ENCODE data around the gene WNT10A.

The WNT10A gene

GRCh38 chr2:218899147-218899546 lies 18.5 kb downstream of the WNT10A start:
- TF ChIP-seq POLR2AphosphoS5 (IDR thresholded peaks at IDR 0.05; ENCODE audit: low read depth, low read length) = no peak
- TF ChIP-seq FOXP2 (optimal IDR thresholded peaks at IDR 0.05; ENCODE audit: borderline replicate concordance, extremely low read depth, extremely low read length, insufficient read depth) = no peak
- no peak for TF ChIP-seq TAF1 (IDR thresholded peaks at IDR 0.05; ENCODE audit: borderline replicate concordance, insufficient read depth, low read length)
- no peak for TF ChIP-seq REST (IDR thresholded peaks at IDR 0.05; ENCODE audit: insufficient read depth in 1 of 2, low read depth in 2 of 2, low read length in 2 of 2)
- no peak for TF ChIP-seq SIN3A (IDR thresholded peaks at IDR 0.05; ENCODE audit: borderline replicate concordance, insufficient read depth, low read length)

- TF ChIP-seq REST (IDR thresholded peaks at IDR 0.05; ENCODE audit: insufficient read depth in 1 of 2, low read depth in 2 of 2, low read length in 2 of 2) (no peak), SIN3A (IDR thresholded peaks at IDR 0.05; ENCODE audit: borderline replicate concordance, insufficient read depth, low read length) (no peak), FOXP2 (optimal IDR thresholded peaks at IDR 0.05; ENCODE audit: borderline replicate concordance, extremely low read depth, extremely low read length, insufficient read depth) (no peak), TAF1 (IDR thresholded peaks at IDR 0.05; ENCODE audit: borderline replicate concordance, insufficient read depth, low read length) (no peak), POLR2AphosphoS5 (IDR thresholded peaks at IDR 0.05; ENCODE audit: low read depth, low read length) (no peak)
Measured at GRCh38 chr2:218902427-218902826, 21.8 kb downstream of the WNT10A start.

GRCh38 chr2:218904176-218904575 lies 23.5 kb downstream of the WNT10A start:
- no peak for TF ChIP-seq FOXP2 (optimal IDR thresholded peaks at IDR 0.05; ENCODE audit: borderline replicate concordance, extremely low read depth, extremely low read length, insufficient read depth)
- no peak for TF ChIP-seq SIN3A (IDR thresholded peaks at IDR 0.05; ENCODE audit: borderline replicate concordance, insufficient read depth, low read length)
- TF ChIP-seq POLR2AphosphoS5 (IDR thresholded peaks at IDR 0.05; ENCODE audit: low read depth, low read length) = no peak
- TF ChIP-seq TAF1 (IDR thresholded peaks at IDR 0.05; ENCODE audit: borderline replicate concordance, insufficient read depth, low read length) = no peak
- no peak for TF ChIP-seq REST (IDR thresholded peaks at IDR 0.05; ENCODE audit: insufficient read depth in 1 of 2, low read depth in 2 of 2, low read length in 2 of 2)

- TF ChIP-seq FOXP2 (optimal IDR thresholded peaks at IDR 0.05; ENCODE audit: borderline replicate concordance, extremely low read depth, extremely low read length, insufficient read depth) (no peak), SIN3A (IDR thresholded peaks at IDR 0.05; ENCODE audit: borderline replicate concordance, insufficient read depth, low read length) (no peak), TAF1 (IDR thresholded peaks at IDR 0.05; ENCODE audit: borderline replicate concordance, insufficient read depth, low read length) (no peak), REST (IDR thresholded peaks at IDR 0.05; ENCODE audit: insufficient read depth in 1 of 2, low read depth in 2 of 2, low read length in 2 of 2) (no peak), POLR2AphosphoS5 (IDR thresholded peaks at IDR 0.05; ENCODE audit: low read depth, low read length) (no peak)
Measured at GRCh38 chr2:218908721-218909619, 28.3 kb downstream of the WNT10A start.

Data from PFSK-1 (cell line).